GM18520 (cell line): ENCODE measurements around the gene SPATA19.

Experiments used
- ATAC-seq: cut with Tn5 transposase; IDR thresholded peaks from one replicate; pipeline ENCODE4 v1.9.1; 2021; ENCODE audit not compliant: unreplicated experiment

SPATA19 gene

DNA sequence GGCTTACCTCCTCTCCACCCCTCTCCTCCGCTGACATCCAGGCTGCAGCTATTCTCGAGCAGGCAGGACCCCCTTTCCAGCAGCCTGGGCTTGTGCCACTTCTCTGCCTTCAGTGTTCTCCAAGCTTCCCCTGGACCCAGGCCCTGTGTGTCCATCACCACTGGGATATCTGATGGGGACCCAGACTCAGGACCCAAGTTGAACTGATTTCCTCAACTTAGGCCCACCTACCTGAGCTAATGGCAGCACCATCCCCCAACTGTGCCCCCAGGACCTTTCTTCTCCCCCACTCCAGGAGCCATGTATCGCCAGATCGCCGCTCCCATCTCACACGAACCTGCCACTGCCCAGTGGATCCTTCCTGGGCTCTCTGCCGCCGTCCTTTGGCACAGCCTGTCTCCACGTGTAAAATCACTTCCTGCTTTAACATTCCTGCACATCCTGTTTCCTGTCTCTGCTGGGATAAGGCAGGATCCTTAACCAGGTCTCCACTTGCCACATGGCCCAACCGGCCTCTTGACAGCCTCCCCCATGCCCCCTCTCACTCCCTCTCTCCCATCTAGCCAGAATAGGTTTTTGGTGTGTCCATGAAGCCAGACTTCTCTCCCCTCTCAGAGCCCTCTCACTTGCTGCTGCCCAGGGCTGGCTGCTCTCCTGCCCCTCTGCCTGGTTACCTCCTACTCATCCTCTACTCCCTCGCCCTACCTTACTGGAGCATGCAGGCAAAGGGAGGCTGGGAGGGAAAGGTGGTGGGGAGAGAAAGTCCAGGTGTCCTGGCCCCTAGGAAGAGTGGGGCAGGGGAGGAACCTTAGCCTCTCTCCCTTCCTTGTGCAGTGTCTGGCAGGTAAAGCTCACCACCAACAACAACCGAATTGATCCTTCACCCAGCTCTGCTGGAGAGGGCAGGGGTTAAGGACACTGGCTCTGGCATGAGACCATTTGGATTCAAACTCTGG lies 9.4 kb downstream of the SPATA19 start:
- ATAC-seq = no peak

- ATAC-seq = peak; percentile 91
These were observed 10.4 kb downstream of the SPATA19 start for GRCh38 chr11:133834682-133835592.

DNA sequence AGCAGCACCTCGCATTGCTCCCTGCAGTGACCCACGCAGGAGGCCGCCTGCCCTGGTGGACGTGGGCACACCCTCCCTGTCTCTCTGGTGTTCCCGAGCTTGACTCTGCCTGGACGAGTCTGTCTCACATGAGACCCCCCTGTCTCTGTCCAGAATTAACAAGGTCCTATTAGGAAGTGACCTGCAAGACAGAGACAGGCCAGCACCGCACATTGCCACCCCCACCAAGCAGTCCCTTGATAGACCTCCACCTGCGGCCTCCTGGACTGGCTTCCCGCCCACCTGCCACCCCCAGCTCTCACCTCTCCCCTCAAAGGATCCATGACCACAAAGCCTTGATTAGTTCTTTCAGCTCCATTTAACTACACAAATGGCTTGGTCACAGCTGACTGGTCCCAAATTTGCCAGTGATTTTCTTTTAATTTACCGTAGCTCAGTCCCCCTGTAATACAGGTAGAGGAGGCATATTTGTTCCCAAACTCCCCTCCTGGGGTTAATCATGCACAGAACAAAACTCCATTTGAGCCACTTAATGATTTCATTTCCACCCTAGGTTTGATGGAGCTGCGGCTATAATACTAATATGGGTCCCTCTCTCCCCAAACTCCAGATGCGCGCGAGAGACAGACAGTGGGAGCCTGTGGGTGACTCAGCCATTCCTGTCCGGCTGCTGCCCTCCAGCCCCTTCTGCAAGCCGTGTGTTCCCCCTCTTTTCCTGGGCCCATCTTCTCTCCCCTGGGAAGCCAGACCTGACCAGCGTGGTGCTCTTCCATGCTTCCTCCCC lies 11.2 kb downstream of the SPATA19 start:
- ATAC-seq = no peak

DNA sequence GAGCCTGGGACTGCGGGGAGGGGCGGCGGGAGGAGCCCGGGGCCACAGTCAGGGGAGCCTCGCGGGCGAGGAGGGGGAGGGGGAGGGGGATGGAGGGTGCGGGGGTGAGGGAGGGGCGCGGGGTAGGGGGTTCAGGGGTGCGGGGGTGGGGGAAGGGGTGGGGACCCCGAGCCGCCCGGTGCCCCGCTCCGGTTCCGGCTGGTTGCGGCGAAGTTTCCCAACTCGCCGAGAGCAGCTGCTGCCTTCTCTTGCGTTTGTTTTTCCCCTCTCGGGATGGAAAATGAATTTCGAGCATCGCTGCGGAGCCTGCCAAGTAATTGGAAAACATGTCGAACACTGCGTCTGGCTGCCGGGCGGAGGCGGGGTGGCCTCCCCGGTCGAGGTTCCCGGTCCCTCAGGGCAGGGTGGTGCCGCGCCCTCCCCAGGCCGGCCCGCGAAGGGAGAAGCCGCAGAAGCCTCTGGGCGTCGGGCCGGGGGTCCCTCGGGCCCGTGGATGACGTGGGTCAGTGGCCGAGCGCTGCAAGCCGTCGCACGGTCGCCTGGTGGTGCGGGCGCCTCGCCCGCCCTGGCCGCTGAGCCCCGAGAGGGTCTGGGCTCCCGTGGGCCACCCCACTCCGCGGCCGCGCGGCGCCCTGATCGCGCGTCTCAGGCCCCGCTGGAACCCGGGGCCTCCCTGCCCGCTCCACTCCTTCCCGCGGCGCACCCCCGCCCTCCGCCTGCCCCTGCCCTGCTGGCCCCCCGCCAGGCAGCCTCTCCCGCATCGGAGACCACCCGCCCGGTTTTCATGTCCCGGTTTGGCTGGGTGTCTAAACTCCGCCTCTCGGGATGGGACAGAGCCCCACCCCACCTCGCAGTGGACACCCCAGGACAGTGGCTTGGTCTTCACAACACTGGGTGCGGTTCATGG lies 12.1 kb downstream of the SPATA19 start:
- no peak for ATAC-seq

- ATAC-seq = no peak
These were observed 13.0 kb downstream of the SPATA19 start for GRCh38 chr11:133832096-133832990.

- ATAC-seq = no peak
These were observed 14.1 kb downstream of the SPATA19 start for GRCh38 chr11:133830931-133831907.

DNA sequence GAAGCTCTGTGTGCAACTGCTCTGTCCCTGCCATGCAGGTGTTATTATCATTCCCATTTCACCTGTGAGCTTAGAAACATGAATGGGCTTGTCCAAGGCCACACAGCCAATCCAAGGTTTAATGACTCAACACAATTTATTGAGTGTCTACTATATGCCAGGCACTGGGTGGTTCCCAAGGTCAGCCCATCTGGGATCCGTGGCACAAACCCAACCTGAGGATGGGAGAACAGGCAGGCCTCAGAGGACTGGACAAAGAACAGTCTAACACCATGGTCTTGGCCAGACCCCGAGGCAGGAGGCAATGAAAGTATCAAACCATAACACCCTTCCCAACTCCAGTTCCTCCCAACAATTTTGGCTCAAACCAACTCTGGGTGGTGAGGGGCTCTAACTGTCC lies 15.7 kb downstream of the SPATA19 start:
- no peak for ATAC-seq

DNA sequence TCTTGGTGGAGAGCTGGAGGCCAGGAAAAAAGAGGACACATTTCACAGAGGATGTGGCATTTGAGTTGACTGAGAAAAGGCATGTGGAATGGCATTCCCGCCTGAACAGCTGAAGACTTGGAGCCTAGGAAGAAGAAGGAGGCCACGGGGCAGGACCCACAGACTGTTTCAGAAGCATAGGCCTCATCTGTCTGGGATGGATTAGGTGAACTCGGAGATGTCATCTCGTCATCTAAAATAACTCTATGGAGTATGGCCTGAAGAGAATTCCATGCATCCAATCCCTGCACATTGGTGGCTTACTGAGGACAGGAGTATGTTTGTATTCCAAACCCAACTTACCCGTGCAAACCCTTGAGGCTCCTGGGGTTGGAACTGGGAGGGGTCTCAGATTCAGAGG lies 16.4 kb downstream of the SPATA19 start:
- no peak for ATAC-seq

GRCh38 chr11:133827556-133827955 lies 17.8 kb downstream of the SPATA19 start:
- no peak for ATAC-seq

- ATAC-seq = no peak
These were observed 18.4 kb downstream of the SPATA19 start for GRCh38 chr11:133826866-133827265.

DNA sequence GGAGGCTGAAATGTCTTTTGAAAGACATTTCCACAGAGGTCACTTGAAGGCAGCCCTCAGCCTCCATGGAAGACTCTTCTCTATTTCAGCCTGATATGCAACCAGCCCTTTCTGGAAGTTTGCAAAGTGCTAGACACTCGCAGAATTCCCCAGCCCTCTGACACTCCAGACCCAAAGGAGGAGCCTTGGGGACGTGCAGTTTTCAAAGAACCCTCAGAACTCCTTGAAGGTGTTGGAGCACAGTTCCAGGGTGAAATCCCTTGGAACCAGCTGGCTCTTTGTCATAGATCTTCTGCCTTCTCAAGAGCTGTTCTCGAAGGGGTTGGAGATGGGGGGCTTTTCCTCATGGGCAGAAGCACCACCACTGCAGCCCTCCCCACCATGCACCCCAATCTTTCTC lies 19.6 kb downstream of the SPATA19 start:
- ATAC-seq = no peak

DNA sequence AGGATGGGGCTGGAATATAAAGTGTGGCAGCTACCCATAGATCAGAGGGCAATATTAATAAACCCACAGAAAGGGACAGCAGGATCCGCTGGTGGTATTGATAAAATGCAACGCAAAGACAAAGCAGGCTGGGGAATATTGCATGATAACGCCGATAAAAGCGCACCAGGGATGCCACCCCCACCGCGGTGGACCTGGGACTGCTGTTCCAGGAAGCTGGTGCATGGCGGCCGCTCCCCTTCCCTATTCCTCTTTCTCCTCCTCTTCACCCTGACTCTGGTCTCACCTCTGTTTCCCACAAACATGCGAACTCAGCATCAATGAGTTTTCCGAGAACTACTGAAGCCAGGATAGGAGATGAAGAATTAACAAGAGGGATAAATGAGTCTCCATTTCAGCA lies 20.2 kb downstream of the SPATA19 start:
- no peak for ATAC-seq

- no peak for ATAC-seq
These were observed 20.7 kb downstream of the SPATA19 start for GRCh38 chr11:133824593-133824992.

DNA sequence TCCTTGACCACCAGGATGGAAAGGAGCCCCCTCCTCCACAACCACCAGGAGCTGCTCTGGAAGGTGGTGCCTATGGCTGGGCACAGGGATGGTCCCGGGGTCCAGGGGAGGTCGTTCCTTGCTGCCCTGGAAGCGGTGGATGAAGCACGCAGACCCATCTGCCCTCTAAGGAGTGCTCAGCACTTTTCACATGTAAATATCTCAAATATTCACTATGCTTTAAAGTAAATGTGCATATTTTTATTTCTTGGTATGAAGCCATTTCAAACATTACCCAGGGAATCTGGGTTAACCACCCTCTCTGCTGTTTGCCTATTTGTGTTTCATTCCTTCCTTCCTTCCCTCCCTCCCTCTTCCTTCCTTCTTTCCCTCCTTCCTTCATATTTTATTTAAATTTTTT lies 21.7 kb downstream of the SPATA19 start:
- ATAC-seq = no peak

GRCh38 chr11:133823211-133823610 lies 22.1 kb downstream of the SPATA19 start:
- ATAC-seq = no peak

DNA sequence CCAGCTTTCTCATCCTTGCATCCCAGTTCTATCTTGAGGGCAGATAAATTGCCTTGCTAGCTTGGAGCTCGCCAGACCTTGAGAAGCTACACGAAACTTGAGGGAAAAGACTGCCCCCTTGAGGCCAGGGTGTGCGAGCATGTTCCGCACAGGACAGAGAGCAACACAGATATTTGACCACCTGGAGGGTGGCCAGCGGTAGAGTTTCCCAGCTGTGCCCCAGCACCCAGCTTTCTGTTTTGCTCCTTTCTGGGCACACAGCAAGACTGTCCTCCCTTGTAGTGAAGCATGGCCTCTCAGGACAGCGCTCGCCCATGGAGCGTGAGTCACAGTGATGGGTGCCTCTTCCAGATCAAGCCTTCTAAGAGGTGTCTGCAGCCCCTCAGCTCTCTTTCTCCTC lies 23.5 kb downstream of the SPATA19 start:
- peak; percentile 45 for ATAC-seq

GRCh38 chr11:133819746-133820315 lies 25.5 kb downstream of the SPATA19 start:
- no peak for ATAC-seq
